Suprapubic skin (tissue), 4 donors: ENCODE results near the gene ST13.

Experiments
- CTCF ChIP-seq, 2 donors: fragments of 200-600 bp in 1 of 2; fragments of 450-650 bp in 1 of 2; sonication (generic) in 1 of 2; IDR thresholded peaks; one replicate each; pipeline ENCODE4 v1.5.1; 2016 to 2019; ENCODE audit warnings: antibody characterized with exemption in 2 of 2, mild to moderate bottlenecking in 1 of 2, moderate library complexity in 1 of 2
- EP300 ChIP-seq: sonication (generic); formaldehyde crosslinking; IDR thresholded peaks from one replicate; pipeline ENCODE4 v1.6.1; 2017; ENCODE audit warnings: antibody characterized with exemption
- POLR2AphosphoS5 ChIP-seq, 3 donors: sonication (generic); formaldehyde crosslinking; IDR thresholded peaks; one replicate each; pipeline ENCODE4 v1.6.1; 2017; ENCODE audit warnings: antibody characterized with exemption in 3 of 3

GRCh38 chr22:40823426-40823825, 33.0 kb downstream of the ST13 start:
- no peak for TF ChIP-seq CTCF (IDR thresholded peaks at IDR 0.05)
- no peak for TF ChIP-seq POLR2AphosphoS5 (IDR thresholded peaks at IDR 0.05)
- TF ChIP-seq EP300: no peak
